Choroid plexus epithelial cell (primary cell): ENCODE measurements around the gene IFNA5.

Experiments
- DNase-seq: peaks from one replicate; pipeline ENCODE4 v3.0.0-alpha.2; 2010; ENCODE audit warnings: low read depth
- H3K4me3 ChIP-seq: 2 replicates; pipeline ENCODE4 v1.5.1; 2011; ENCODE audit warnings: low read depth, mild to moderate bottlenecking, control low read depth, low read length, moderate library complexity
- TF ChIP-seq, protein P1 (sequence below): conservative IDR thresholded peaks from 2 replicates; pipeline ENCODE4 v1.5.1; 2011; ENCODE audit warnings: low read depth, mild to moderate bottlenecking, control low read depth, inconsistent platforms, low read length, moderate library complexity

Gene IFNA5

DNA sequence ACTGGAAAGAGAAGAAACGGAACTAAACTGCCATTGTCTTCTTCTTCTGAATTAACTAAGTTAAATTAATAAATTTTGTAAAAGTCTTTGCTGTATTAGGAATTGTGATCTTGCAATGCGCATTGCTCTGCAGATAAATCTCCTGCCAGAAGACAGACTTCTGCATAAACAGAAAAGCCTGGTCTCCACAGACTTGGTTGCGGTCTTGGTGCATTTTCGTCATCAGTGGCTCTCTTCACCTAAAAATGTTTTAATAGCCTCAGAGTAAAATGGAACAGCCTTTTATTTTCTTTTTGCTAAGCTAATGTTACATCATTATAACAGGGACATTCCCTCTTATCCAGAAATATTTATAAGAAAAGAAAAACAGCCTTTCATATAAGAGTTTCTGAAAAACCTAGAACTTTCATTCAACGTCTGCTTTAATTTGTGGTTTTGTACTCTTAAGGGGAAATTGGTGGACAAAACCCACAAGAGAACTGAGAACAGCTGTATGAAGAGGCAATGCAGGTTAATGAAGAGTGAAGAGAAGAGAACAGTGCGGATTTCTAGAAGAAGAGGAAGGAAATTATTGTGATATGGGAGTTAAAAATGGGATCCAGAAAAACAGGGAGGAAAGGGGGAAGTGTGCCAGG lies 10.1 kb downstream of the IFNA5 start:
- H3K4me3 ChIP-seq, result no peak overlapping the region
- no peak for DNase-seq
- TF ChIP-seq, protein P1, sequence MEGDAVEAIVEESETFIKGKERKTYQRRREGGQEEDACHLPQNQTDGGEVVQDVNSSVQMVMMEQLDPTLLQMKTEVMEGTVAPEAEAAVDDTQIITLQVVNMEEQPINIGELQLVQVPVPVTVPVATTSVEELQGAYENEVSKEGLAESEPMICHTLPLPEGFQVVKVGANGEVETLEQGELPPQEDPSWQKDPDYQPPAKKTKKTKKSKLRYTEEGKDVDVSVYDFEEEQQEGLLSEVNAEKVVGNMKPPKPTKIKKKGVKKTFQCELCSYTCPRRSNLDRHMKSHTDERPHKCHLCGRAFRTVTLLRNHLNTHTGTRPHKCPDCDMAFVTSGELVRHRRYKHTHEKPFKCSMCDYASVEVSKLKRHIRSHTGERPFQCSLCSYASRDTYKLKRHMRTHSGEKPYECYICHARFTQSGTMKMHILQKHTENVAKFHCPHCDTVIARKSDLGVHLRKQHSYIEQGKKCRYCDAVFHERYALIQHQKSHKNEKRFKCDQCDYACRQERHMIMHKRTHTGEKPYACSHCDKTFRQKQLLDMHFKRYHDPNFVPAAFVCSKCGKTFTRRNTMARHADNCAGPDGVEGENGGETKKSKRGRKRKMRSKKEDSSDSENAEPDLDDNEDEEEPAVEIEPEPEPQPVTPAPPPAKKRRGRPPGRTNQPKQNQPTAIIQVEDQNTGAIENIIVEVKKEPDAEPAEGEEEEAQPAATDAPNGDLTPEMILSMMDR, result no peak

DNA sequence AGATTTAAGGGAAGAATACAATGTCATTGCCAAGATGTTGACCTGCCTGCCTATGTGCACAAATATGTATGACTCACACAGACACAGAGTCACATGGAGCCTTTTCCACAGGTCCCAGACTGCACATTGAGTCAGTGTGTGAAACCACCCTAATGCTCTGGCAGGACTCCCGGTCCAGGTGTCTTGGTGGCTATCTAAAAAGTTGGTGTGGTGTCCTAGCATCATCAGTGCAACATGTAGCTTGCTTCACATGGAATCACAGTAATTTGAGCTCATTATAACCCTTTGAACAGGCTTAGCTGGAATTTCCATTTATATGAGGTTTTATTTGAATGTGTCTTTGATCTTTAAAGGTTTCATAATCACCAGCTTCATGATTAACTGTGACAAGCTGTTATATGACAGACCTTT lies 10.7 kb downstream of the IFNA5 start:
- TF ChIP-seq, protein P1, result no peak
- DNase-seq, result peak; percentile 51

DNA sequence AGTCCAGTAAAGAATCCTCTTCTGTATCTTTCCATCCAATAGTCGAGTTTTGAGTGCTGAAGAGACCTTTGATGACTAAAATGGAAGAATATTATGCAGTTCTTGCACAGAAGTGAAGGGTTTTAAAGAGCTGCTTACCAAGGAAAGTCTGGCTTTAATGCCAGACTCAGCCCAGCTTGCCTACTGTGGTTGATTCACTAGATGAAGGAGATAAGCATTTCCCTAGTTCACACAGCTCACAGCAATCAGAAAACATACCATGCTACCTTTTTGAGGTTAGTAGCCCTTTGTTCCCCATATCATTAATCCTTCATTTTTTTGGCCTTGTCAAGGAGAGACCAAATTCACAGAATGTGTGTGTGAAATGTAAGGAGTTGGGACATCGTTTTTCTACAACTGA lies 15.3 kb downstream of the IFNA5 start:
- no peak overlapping the region for H3K4me3 ChIP-seq
- TF ChIP-seq, protein P1, result no peak
- no peak for DNase-seq

More for the DNA sequence above, 10.7 kb downstream of the IFNA5 start:
- no peak overlapping the region for H3K4me3 ChIP-seq

DNA sequence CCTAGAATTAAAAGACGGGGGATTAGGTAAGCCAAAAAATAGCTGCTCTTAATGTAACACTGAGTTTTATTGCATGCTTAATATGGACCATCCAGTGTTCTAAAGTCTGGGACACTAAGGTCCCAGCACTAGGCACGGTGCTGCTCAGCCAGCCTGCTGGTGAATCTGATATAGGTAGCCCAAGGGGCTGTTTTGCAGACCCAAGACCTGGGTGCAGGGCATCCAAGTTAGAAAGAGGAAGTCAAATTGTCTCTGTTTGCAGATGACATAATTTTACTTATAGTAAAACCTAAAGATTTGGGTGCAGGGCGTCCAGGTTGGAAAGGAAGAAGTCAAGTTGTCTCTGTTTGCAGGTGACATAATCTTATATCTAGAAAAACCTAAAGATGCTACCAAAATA lies 17.8 kb downstream of the IFNA5 start:
- H3K4me3 ChIP-seq, result no peak overlapping the region
- DNase-seq, result no peak
- TF ChIP-seq, protein P1, result no peak

DNA sequence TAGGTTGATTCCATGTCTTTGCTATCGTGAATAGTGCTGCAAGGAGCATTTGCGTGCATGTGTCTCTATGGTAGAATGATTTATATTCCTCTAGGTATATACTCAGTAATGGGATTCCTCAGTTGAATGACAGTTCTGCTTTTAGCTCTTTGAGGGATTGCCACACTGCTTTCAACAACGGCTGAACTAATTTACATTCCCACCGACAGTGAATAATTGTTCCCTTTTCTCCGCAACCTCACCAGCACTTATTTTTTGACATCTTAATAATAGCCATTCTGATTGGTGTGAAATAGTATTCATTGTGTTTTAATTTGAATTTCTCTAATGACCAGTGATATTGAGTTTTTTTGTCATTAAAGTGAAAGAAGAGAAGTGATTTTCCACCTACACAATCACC lies 18.5 kb downstream of the IFNA5 start:
- DNase-seq, result no peak
- TF ChIP-seq, protein P1, result no peak
- H3K4me3 ChIP-seq, result no peak overlapping the region

DNA sequence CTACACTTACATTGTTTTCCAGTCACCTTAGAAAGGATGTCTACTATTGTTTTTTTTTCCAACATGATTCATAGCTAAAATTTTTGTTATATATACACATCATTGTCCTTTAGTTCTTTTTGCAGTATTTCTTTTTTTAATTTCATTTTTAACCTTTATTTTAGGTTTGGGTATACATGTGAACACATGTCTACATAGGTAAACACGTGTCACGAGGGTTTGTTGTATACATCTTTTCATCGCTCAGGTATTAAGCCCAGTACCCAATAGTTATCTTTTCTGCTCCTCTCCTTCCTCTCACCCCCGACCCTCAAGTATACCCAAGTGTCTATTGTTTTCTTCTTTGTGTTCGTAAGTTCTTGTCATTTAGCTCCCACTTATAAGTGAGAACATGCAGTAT lies 19.0 kb downstream of the IFNA5 start:
- TF ChIP-seq, protein P1, result no peak
- no peak for DNase-seq
- H3K4me3 ChIP-seq, result no peak overlapping the region

DNA sequence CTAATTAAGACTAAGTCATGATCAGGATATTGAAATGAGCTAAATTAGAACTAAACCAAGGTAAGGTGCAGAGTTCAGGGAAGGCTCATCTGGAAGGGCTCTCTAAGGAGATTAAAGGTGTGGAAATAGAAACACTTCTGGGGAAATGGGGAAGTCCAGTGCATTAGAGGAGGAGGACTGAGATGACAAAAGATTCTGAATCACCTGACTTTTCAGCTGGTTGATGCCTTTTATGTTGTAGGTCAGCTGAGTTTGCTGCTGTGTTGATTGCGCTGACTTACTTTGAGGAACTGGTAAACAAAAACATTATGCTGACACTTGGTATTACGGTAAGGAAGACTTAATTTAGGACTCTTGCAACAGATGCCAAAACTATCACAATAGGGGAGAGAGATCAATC lies 23.8 kb downstream of the IFNA5 start:
- H3K4me3 ChIP-seq, result no peak overlapping the region
- TF ChIP-seq, protein P1, result no peak
- no peak for DNase-seq
